ENCODE measurements around the gene ZNF618. TPM values are rescaled to one million over a fixed set of nuclear protein-coding genes. Genes with fewer than 3 reads are reported as not detected.

Gene ZNF618
- total and polyA plus RNA-seq, 2 experiments from 2014 or later = 10.2 to 14.0 TPM

DNA sequence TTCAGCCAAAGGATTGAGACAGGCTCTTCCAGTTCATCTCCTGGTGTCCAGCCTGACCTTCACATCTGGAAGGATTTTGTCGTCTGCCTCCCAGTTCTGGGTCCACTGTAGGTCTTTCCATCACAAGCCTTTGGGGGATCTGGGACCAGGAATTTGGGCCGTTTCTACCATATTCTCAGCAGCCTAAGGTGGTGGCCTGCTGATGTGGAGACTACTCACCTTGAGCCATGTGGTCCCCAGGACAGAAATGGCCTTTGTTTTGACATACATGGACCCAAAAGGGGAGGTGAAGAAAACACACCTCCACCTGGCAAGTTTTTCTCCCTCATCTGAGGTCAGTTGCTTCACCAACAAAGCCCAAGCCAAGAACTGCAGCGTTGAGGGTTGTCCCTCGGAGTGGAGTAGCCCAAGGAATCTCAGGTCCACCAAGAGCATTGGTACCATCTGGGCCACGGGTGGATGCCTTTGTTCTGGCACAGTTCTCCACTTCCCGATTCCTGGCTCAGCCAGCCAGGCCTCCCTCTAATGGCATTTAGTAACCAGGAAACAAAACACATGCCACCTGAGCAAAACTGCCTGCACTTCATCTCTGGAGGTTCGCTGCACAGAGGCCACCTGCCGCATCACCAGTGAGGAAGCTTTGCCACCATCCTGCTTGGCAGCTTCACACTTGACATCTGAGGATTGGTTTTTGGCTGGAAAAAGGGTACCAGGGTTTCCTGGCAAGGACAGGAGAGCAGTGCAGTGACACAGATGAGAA lies 177.3 kb downstream of the ZNF618 start:
- Histone ChIP-seq H3K4me2 (no peak overlapping the region), H3K4me3 (no peak overlapping the region), H3K9me3 (ENCODE audit: low read depth) (no peaks in the 10 kb centered on the region), H3K79me2 (no peaks in the 10 kb centered on the region), H3K9me2 (replicated peaks; ENCODE audit: insufficient read depth) (no peaks in the 10 kb centered on the region), H3K4me1 (ENCODE audit: insufficient read depth) (no peaks in the 10 kb centered on the region), H3K27me3 (no peaks in the 10 kb centered on the region), H4K20me1 (ENCODE audit: insufficient read depth, poor library complexity, severe bottlenecking) (no peaks in the 10 kb centered on the region), H3K36me3 (replicated peaks; ENCODE audit: insufficient read depth, low read depth) (no peaks in the 10 kb centered on the region), H3K27ac (no peak overlapping the region), H2AFZ (no peak overlapping the region)
- WGBS (ENCODE audit: low lambda C conversion rate, missing lambda C conversion rate) = 96% methylated on average over 8 of the region's 8 CpGs
- TF ChIP-seq EZH2phosphoT487 (IDR thresholded peaks at IDR 0.05; ENCODE audit: low read depth, severe bottlenecking, unreplicated experiment) = no peak
- no peak for TF ChIP-seq EZH2 (IDR thresholded peaks at IDR 0.05; ENCODE audit: borderline replicate concordance)
- TF ChIP-seq, protein P1, sequence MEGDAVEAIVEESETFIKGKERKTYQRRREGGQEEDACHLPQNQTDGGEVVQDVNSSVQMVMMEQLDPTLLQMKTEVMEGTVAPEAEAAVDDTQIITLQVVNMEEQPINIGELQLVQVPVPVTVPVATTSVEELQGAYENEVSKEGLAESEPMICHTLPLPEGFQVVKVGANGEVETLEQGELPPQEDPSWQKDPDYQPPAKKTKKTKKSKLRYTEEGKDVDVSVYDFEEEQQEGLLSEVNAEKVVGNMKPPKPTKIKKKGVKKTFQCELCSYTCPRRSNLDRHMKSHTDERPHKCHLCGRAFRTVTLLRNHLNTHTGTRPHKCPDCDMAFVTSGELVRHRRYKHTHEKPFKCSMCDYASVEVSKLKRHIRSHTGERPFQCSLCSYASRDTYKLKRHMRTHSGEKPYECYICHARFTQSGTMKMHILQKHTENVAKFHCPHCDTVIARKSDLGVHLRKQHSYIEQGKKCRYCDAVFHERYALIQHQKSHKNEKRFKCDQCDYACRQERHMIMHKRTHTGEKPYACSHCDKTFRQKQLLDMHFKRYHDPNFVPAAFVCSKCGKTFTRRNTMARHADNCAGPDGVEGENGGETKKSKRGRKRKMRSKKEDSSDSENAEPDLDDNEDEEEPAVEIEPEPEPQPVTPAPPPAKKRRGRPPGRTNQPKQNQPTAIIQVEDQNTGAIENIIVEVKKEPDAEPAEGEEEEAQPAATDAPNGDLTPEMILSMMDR (IDR thresholded peaks at IDR 0.05; ENCODE audit: poor library complexity) = no peak
- DNase-seq (ENCODE audit: low spot score) = no peak

- Histone ChIP-seq H4K20me1 (ENCODE audit: insufficient read depth, poor library complexity, severe bottlenecking) (no peaks in the 10 kb centered on the region), H3K4me1 (ENCODE audit: insufficient read depth) (no peaks in the 10 kb centered on the region), H3K9me3 (ENCODE audit: low read depth) (no peaks in the 10 kb centered on the region), H3K36me3 (replicated peaks; ENCODE audit: insufficient read depth, low read depth) (no peaks in the 10 kb centered on the region), H3K27me3 (no peaks in the 10 kb centered on the region), H3K79me2 (no peaks in the 10 kb centered on the region), H3K27ac (no peak overlapping the region), H2AFZ (no peak overlapping the region), H3K9me2 (replicated peaks; ENCODE audit: insufficient read depth) (no peaks in the 10 kb centered on the region), H3K4me2 (no peak overlapping the region), H3K4me3 (no peak overlapping the region)
- DNase-seq (ENCODE audit: low spot score) = no peak
- no peak for TF ChIP-seq EZH2phosphoT487 (IDR thresholded peaks at IDR 0.05; ENCODE audit: low read depth, severe bottlenecking, unreplicated experiment)
- TF ChIP-seq EZH2 (IDR thresholded peaks at IDR 0.05; ENCODE audit: borderline replicate concordance) = no peak
- TF ChIP-seq, protein P1 (IDR thresholded peaks at IDR 0.05; ENCODE audit: poor library complexity) = no peak
- WGBS (ENCODE audit: low lambda C conversion rate, missing lambda C conversion rate) = 82% methylated on average over 10 of the region's 10 CpGs
These were observed 178.1 kb downstream of the ZNF618 start for GRCh38 chr9:114054191-114054690.

- TF ChIP-seq, protein P1 (IDR thresholded peaks at IDR 0.05; ENCODE audit: poor library complexity) = no peak
- TF ChIP-seq EZH2 (IDR thresholded peaks at IDR 0.05; ENCODE audit: borderline replicate concordance) (no peak), EZH2phosphoT487 (IDR thresholded peaks at IDR 0.05; ENCODE audit: low read depth, severe bottlenecking, unreplicated experiment) (no peak)
These were observed 179.0 kb downstream of the ZNF618 start for GRCh38 chr9:114055061-114055460.

More at GRCh38 chr9:114055061-114055460, 179.0 kb downstream of the ZNF618 start:
- Histone ChIP-seq H3K4me2 (no peak overlapping the region), H3K27ac (no peak overlapping the region), H3K9me3 (ENCODE audit: low read depth) (no peaks in the 10 kb centered on the region), H3K36me3 (replicated peaks; ENCODE audit: insufficient read depth, low read depth) (no peaks in the 10 kb centered on the region), H4K20me1 (ENCODE audit: insufficient read depth, poor library complexity, severe bottlenecking) (no peaks in the 10 kb centered on the region), H3K79me2 (no peaks in the 10 kb centered on the region), H3K9me2 (replicated peaks; ENCODE audit: insufficient read depth) (no peaks in the 10 kb centered on the region), H2AFZ (no peak overlapping the region), H3K4me3 (no peak overlapping the region), H3K4me1 (ENCODE audit: insufficient read depth) (no peaks in the 10 kb centered on the region), H3K27me3 (no peaks in the 10 kb centered on the region)
- no peak for DNase-seq (ENCODE audit: low spot score)
- WGBS (ENCODE audit: low lambda C conversion rate, missing lambda C conversion rate) = 95% methylated on average over 18 of the region's 18 CpGs
